ENCODE measurements around the gene ZBTB7C.

Gene ZBTB7C

GRCh38 chr18:48371854-48372602 lies 37.2 kb downstream of the ZBTB7C start:
- no peaks in the 10 kb centered on the region for H3K27me3 ChIP-seq (ENCODE audit: control insufficient read depth, insufficient read depth, low read length)
- no peak overlapping the region for H3K27ac ChIP-seq (ENCODE audit: low read length)
- H3K9me3 ChIP-seq (ENCODE audit: control insufficient read depth, insufficient read depth, low read length): no peaks in the 10 kb centered on the region
- DNase-seq (ENCODE audit: low read depth, low spot score): no peak
- H3K4me3 ChIP-seq (ENCODE audit: low read length): no peak overlapping the region
- peaks cover 6% of the 10 kb centered on the region for H3K4me1 ChIP-seq (ENCODE audit: control insufficient read depth, insufficient read depth, low read length)
- no peaks in the 10 kb centered on the region for H3K36me3 ChIP-seq (ENCODE audit: control insufficient read depth, insufficient read depth, low read length)
- WGBS (ENCODE audit: insufficient coverage, insufficient read length): no CpG with 5 or more reads among the region's 7 CpGs

- no CpG with 5 or more reads among the region's 4 CpGs for WGBS (ENCODE audit: insufficient coverage, insufficient read length)
- no peak for DNase-seq (ENCODE audit: low read depth, low spot score)
- Histone ChIP-seq H3K4me3 (ENCODE audit: low read length) (no peak overlapping the region), H3K9me3 (ENCODE audit: control insufficient read depth, insufficient read depth, low read length) (no peaks in the 10 kb centered on the region), H3K36me3 (ENCODE audit: control insufficient read depth, insufficient read depth, low read length) (no peaks in the 10 kb centered on the region), H3K27ac (ENCODE audit: low read length) (no peak overlapping the region), H3K27me3 (ENCODE audit: control insufficient read depth, insufficient read depth, low read length) (no peaks in the 10 kb centered on the region), H3K4me1 (ENCODE audit: control insufficient read depth, insufficient read depth, low read length) (peaks cover 4% of the 10 kb centered on the region; the same call in 1 of the 2 replicates)
Observed at GRCh38 chr18:48367557-48367956, 41.6 kb downstream of the ZBTB7C start.

GRCh38 chr18:48365965-48366364 lies 43.2 kb downstream of the ZBTB7C start:
- H3K4me3 ChIP-seq (ENCODE audit: low read length): no peak overlapping the region
- no peaks in the 10 kb centered on the region for H3K27me3 ChIP-seq (ENCODE audit: control insufficient read depth, insufficient read depth, low read length)
- H3K9me3 ChIP-seq (ENCODE audit: control insufficient read depth, insufficient read depth, low read length): no peaks in the 10 kb centered on the region
- DNase-seq (ENCODE audit: low read depth, low spot score): no peak
- peaks cover 4% of the 10 kb centered on the region; the same call in 1 of the 2 replicates for H3K4me1 ChIP-seq (ENCODE audit: control insufficient read depth, insufficient read depth, low read length)
- H3K27ac ChIP-seq (ENCODE audit: low read length): no peak overlapping the region
- no peaks in the 10 kb centered on the region for H3K36me3 ChIP-seq (ENCODE audit: control insufficient read depth, insufficient read depth, low read length)

GRCh38 chr18:48364146-48364545 lies 45.0 kb downstream of the ZBTB7C start:
- Histone ChIP-seq H3K27me3 (ENCODE audit: control insufficient read depth, insufficient read depth, low read length) (no peaks in the 10 kb centered on the region), H3K27ac (ENCODE audit: low read length) (no peak overlapping the region), H3K4me3 (ENCODE audit: low read length) (no peak overlapping the region), H3K9me3 (ENCODE audit: control insufficient read depth, insufficient read depth, low read length) (no peaks in the 10 kb centered on the region), H3K36me3 (ENCODE audit: control insufficient read depth, insufficient read depth, low read length) (no peaks in the 10 kb centered on the region), H3K4me1 (ENCODE audit: control insufficient read depth, insufficient read depth, low read length) (peaks cover 4% of the 10 kb centered on the region; the same call in 1 of the 2 replicates)
- no peak for DNase-seq (ENCODE audit: low read depth, low spot score)
- WGBS (ENCODE audit: insufficient coverage, insufficient read length): no CpG with 5 or more reads among the region's 5 CpGs

- Histone ChIP-seq H3K27ac (ENCODE audit: low read length) (no peak overlapping the region), H3K27me3 (ENCODE audit: control insufficient read depth, insufficient read depth, low read length) (no peaks in the 10 kb centered on the region), H3K4me3 (ENCODE audit: low read length) (no peak overlapping the region), H3K36me3 (ENCODE audit: control insufficient read depth, insufficient read depth, low read length) (no peaks in the 10 kb centered on the region), H3K9me3 (ENCODE audit: control insufficient read depth, insufficient read depth, low read length) (no peaks in the 10 kb centered on the region), H3K4me1 (ENCODE audit: control insufficient read depth, insufficient read depth, low read length) (peaks cover 4% of the 10 kb centered on the region; the same call in 1 of the 2 replicates)
- no peak for DNase-seq (ENCODE audit: low read depth, low spot score)
- WGBS (ENCODE audit: insufficient coverage, insufficient read length): no CpG with 5 or more reads among the region's 3 CpGs
Observed at GRCh38 chr18:48363175-48363574, 46.0 kb downstream of the ZBTB7C start.

GRCh38 chr18:48361801-48362200 lies 47.4 kb downstream of the ZBTB7C start:
- Histone ChIP-seq H3K9me3 (ENCODE audit: control insufficient read depth, insufficient read depth, low read length) (no peaks in the 10 kb centered on the region), H3K4me1 (ENCODE audit: control insufficient read depth, insufficient read depth, low read length) (no peaks in the 10 kb centered on the region), H3K27ac (ENCODE audit: low read length) (no peak overlapping the region), H3K36me3 (ENCODE audit: control insufficient read depth, insufficient read depth, low read length) (no peaks in the 10 kb centered on the region), H3K4me3 (ENCODE audit: low read length) (no peak overlapping the region), H3K27me3 (ENCODE audit: control insufficient read depth, insufficient read depth, low read length) (no peaks in the 10 kb centered on the region)
- DNase-seq (ENCODE audit: low read depth, low spot score): no peak
- no CpG with 5 or more reads among the region's 4 CpGs for whole genome bisulfite sequencing (ENCODE audit: insufficient coverage, insufficient read length)

GRCh38 chr18:48360376-48361021 lies 48.7 kb downstream of the ZBTB7C start:
- no peaks in the 10 kb centered on the region for H3K4me1 ChIP-seq (ENCODE audit: control insufficient read depth, insufficient read depth, low read length)
- no peak for DNase-seq (ENCODE audit: low read depth, low spot score)
- no peaks in the 10 kb centered on the region for H3K27me3 ChIP-seq (ENCODE audit: control insufficient read depth, insufficient read depth, low read length)
- H3K27ac ChIP-seq (ENCODE audit: low read length): no peak overlapping the region
- no peaks in the 10 kb centered on the region for H3K9me3 ChIP-seq (ENCODE audit: control insufficient read depth, insufficient read depth, low read length)
- no peak overlapping the region for H3K4me3 ChIP-seq (ENCODE audit: low read length)
- H3K36me3 ChIP-seq (ENCODE audit: control insufficient read depth, insufficient read depth, low read length): no peaks in the 10 kb centered on the region
- WGBS (ENCODE audit: insufficient coverage, insufficient read length): no CpG with 5 or more reads among the region's 9 CpGs

GRCh38 chr18:48359626-48360025 lies 49.6 kb downstream of the ZBTB7C start:
- Histone ChIP-seq H3K36me3 (ENCODE audit: control insufficient read depth, insufficient read depth, low read length) (no peaks in the 10 kb centered on the region), H3K4me1 (ENCODE audit: control insufficient read depth, insufficient read depth, low read length) (no peaks in the 10 kb centered on the region), H3K27me3 (ENCODE audit: control insufficient read depth, insufficient read depth, low read length) (no peaks in the 10 kb centered on the region), H3K4me3 (ENCODE audit: low read length) (no peak overlapping the region), H3K27ac (ENCODE audit: low read length) (no peak overlapping the region), H3K9me3 (ENCODE audit: control insufficient read depth, insufficient read depth, low read length) (no peaks in the 10 kb centered on the region)
- no peak for DNase-seq (ENCODE audit: low read depth, low spot score)
- no CpG with 5 or more reads among the region's 3 CpGs for WGBS (ENCODE audit: insufficient coverage, insufficient read length)

GRCh38 chr18:48358868-48359267 lies 50.3 kb downstream of the ZBTB7C start:
- no peaks in the 10 kb centered on the region for H3K4me1 ChIP-seq (ENCODE audit: control insufficient read depth, insufficient read depth, low read length)
- H3K27me3 ChIP-seq (ENCODE audit: control insufficient read depth, insufficient read depth, low read length): no peaks in the 10 kb centered on the region
- no peaks in the 10 kb centered on the region for H3K36me3 ChIP-seq (ENCODE audit: control insufficient read depth, insufficient read depth, low read length)
- no peak overlapping the region for H3K27ac ChIP-seq (ENCODE audit: low read length)
- WGBS (ENCODE audit: insufficient coverage, insufficient read length): no CpG with 5 or more reads among the region's 3 CpGs
- H3K9me3 ChIP-seq (ENCODE audit: control insufficient read depth, insufficient read depth, low read length): no peaks in the 10 kb centered on the region
- no peak for DNase-seq (ENCODE audit: low read depth, low spot score)
- H3K4me3 ChIP-seq (ENCODE audit: low read length): no peak overlapping the region

GRCh38 chr18:48356909-48357631 lies 52.1 kb downstream of the ZBTB7C start:
- Histone ChIP-seq H3K4me1 (ENCODE audit: control insufficient read depth, insufficient read depth, low read length) (no peaks in the 10 kb centered on the region), H3K36me3 (ENCODE audit: control insufficient read depth, insufficient read depth, low read length) (no peaks in the 10 kb centered on the region), H3K9me3 (ENCODE audit: control insufficient read depth, insufficient read depth, low read length) (no peaks in the 10 kb centered on the region), H3K4me3 (ENCODE audit: low read length) (no peak overlapping the region), H3K27ac (ENCODE audit: low read length) (no peak overlapping the region), H3K27me3 (ENCODE audit: control insufficient read depth, insufficient read depth, low read length) (no peaks in the 10 kb centered on the region)
- DNase-seq (ENCODE audit: low read depth, low spot score): no peak
- WGBS (ENCODE audit: insufficient coverage, insufficient read length): no CpG with 5 or more reads among the region's 11 CpGs

Data from iPS DF 6.9 (cell line).